Liver (tissue), 9 donors: ENCODE results near the gene FRK. TPM values are rescaled to one million over a fixed set of nuclear protein-coding genes. Genes with fewer than 3 reads are reported as not detected.
"Not testable (repeated sequence)": the region's sequence is repeated elsewhere in the genome, so short reads cannot be mapped to it uniquely, and the experiment has no call there.

Source experiments
- DNase-seq: peaks from one replicate; pipeline ENCODE4 v3.0.0-alpha.2; 2017; ENCODE audit warnings: low spot score
- H3K27ac ChIP-seq, 2 donors: one replicate each; pipeline ENCODE4 v1.7.0; 2013; ENCODE audit warnings: inconsistent platforms in 2 of 2, low read length in 2 of 2, control low read depth in 1 of 2, low read depth in 1 of 2, mild to moderate bottlenecking in 1 of 2
- H3K27me3 ChIP-seq, 4 donors: one replicate each; pipeline versions ENCODE4 v1.6.1 to v1.7.0; 2013; ENCODE audit warnings: low read length in 3 of 4, inconsistent platforms in 1 of 4, mild to moderate bottlenecking in 1 of 4, moderate library complexity in 1 of 4; ENCODE audit not compliant: control insufficient read depth in 4 of 4, insufficient read depth in 4 of 4
- H3K36me3 ChIP-seq, 4 donors: one replicate each; pipeline versions ENCODE4 v1.6.1 to v1.7.0; 2013; ENCODE audit warnings: low read length in 3 of 4, mild to moderate bottlenecking in 3 of 4, low read depth in 1 of 4, moderate library complexity in 1 of 4; ENCODE audit not compliant: control insufficient read depth in 4 of 4, insufficient read depth in 3 of 4
- H3K4me1 ChIP-seq, 4 donors: one replicate each; pipeline versions ENCODE4 v1.6.1 to v1.7.0; 2013; ENCODE audit warnings: low read length in 3 of 4, mild to moderate bottlenecking in 3 of 4, moderate library complexity in 1 of 4; ENCODE audit not compliant: control insufficient read depth in 4 of 4, insufficient read depth in 4 of 4
- H3K4me3 ChIP-seq, 3 donors: one replicate each; pipeline versions ENCODE4 v1.6.1 to v1.7.0; 2013; ENCODE audit warnings: low read length in 3 of 3, control low read depth in 1 of 3, low read depth in 1 of 3, mild to moderate bottlenecking in 1 of 3
- H3K9ac ChIP-seq, 2 donors: one replicate each; pipeline ENCODE4 v1.7.0; 2013; ENCODE audit warnings: low read length in 2 of 2, mild to moderate bottlenecking in 2 of 2, moderate library complexity in 2 of 2, control low read depth in 1 of 2, low read depth in 1 of 2
- H3K9me3 ChIP-seq, 4 donors: one replicate each; pipeline versions ENCODE4 v1.6.1 to v1.7.0; 2013; ENCODE audit warnings: low read length in 3 of 4; ENCODE audit not compliant: control insufficient read depth in 4 of 4
- EGR1 ChIP-seq, 2 donors: IDR thresholded peaks; 2 replicates each; pipeline ENCODE4 v1.6.1; 2016 to 2018; ENCODE audit warnings: antibody characterized with exemption in 2 of 2, low read depth in 2 of 2
- FOXA1 ChIP-seq: IDR thresholded peaks from 2 replicates; pipeline ENCODE4 v1.6.1; 2016; ENCODE audit warnings: antibody characterized with exemption
- FOXA2 ChIP-seq: IDR thresholded peaks from 2 replicates; pipeline ENCODE4 v1.6.1; 2016; ENCODE audit warnings: antibody characterized with exemption
- GABPA ChIP-seq, 2 donors: IDR thresholded peaks in 1 of 2; conservative IDR thresholded peaks in 1 of 2; 2 replicates each; pipeline ENCODE4 v1.6.1; 2016; ENCODE audit warnings: antibody characterized with exemption in 2 of 2, mild to moderate bottlenecking in 1 of 2, moderate library complexity in 1 of 2
- HNF4A ChIP-seq, 2 donors: conservative IDR thresholded peaks; 2 replicates each; pipeline ENCODE4 v1.6.1; 2016; ENCODE audit warnings: antibody characterized with exemption in 2 of 2, mild to moderate bottlenecking in 2 of 2
- HNF4G ChIP-seq: IDR thresholded peaks from 2 replicates; pipeline ENCODE4 v1.6.1; 2016; ENCODE audit warnings: antibody characterized with exemption
- JUND ChIP-seq, 2 donors: IDR thresholded peaks; 2 replicates each; pipeline ENCODE4 v1.6.1; 2016; ENCODE audit warnings: antibody characterized with exemption in 2 of 2
- NR2F2 ChIP-seq: IDR thresholded peaks from 2 replicates; pipeline ENCODE4 v1.6.1; 2016; ENCODE audit warnings: antibody characterized with exemption
- RAD21 ChIP-seq, 2 donors: IDR thresholded peaks; 2 replicates each; pipeline ENCODE4 v1.6.1; 2016; ENCODE audit warnings: antibody characterized with exemption in 2 of 2, mild to moderate bottlenecking in 2 of 2
- REST ChIP-seq: IDR thresholded peaks from 2 replicates; pipeline ENCODE4 v1.6.1; 2016; ENCODE audit warnings: antibody characterized with exemption, mild to moderate bottlenecking
- RXRA ChIP-seq, 2 donors: IDR thresholded peaks; 2 replicates each; pipeline ENCODE4 v1.6.1; 2017 to 2018; ENCODE audit warnings: antibody characterized with exemption in 2 of 2, mild to moderate bottlenecking in 1 of 2
- SP1 ChIP-seq: IDR thresholded peaks from 2 replicates; pipeline ENCODE4 v1.6.1; 2018; ENCODE audit warnings: antibody characterized with exemption, mild to moderate bottlenecking
- TAF1 ChIP-seq: conservative IDR thresholded peaks from 2 replicates; pipeline ENCODE4 v1.6.1; 2016; ENCODE audit warnings: antibody characterized with exemption, mild to moderate bottlenecking
- YY1 ChIP-seq: IDR thresholded peaks from 2 replicates; pipeline ENCODE4 v1.6.1; 2016; ENCODE audit warnings: antibody characterized with exemption, mild to moderate bottlenecking
- WGBS: extraction: QIAGEN DNeasy Blood & Tissue Kit; methylation state at CpG from one replicate; pipeline ENCODE4 v1.1.7; 2013; 5-methylcytosine and 5-hydroxymethylcytosine counted together
- polyA plus RNA-seq, 2 donors: library from polyadenylated mRNA; stranded (reverse) in 1 of 2; unstranded in 1 of 2; fragments of 200-250 nt in 1 of 2; fragments of >200 nt in 1 of 2; fragmentation: Nextera tagmentation in 1 of 2; extraction: Ambion mirVana in 1 of 2; gene quantifications; one replicate each; pipeline versions ENCODE4 v1.2.1 to v1.2.3, GENCODE V29; 2013 to 2015
- total RNA-seq, 2 donors: library from RNA; depleted of rRNA; stranded (reverse); fragments of >200 nt; gene quantifications; one replicate each; pipeline ENCODE4 v1.2.3, GENCODE V29; 2014
- TF ChIP-seq, protein P1 (sequence below): IDR thresholded peaks from 2 replicates; pipeline ENCODE4 v1.6.1; 2016; ENCODE audit warnings: antibody characterized with exemption
- TF ChIP-seq, protein P2 (sequence below): IDR thresholded peaks from 2 replicates; pipeline ENCODE4 v1.6.1; 2016; ENCODE audit warnings: antibody characterized with exemption
- TF ChIP-seq, protein P3 (sequence below): fragments of 150-350 bp; IDR thresholded peaks from 2 replicates; pipeline ENCODE4 v1.5.1; 2017; ENCODE audit warnings: improper control_type of control experiment, low read depth, low read length; ENCODE audit not compliant: missing input control
- donor health status: healthy.
- donor health status: healthy.
- donor health status: healthy.
- donor health status: healthy.
- donor health status: healthy.

Gene FRK
- total and polyA plus RNA-seq, 4 donors = 3.6 to 26.8 (median 5.3) TPM

DNA sequence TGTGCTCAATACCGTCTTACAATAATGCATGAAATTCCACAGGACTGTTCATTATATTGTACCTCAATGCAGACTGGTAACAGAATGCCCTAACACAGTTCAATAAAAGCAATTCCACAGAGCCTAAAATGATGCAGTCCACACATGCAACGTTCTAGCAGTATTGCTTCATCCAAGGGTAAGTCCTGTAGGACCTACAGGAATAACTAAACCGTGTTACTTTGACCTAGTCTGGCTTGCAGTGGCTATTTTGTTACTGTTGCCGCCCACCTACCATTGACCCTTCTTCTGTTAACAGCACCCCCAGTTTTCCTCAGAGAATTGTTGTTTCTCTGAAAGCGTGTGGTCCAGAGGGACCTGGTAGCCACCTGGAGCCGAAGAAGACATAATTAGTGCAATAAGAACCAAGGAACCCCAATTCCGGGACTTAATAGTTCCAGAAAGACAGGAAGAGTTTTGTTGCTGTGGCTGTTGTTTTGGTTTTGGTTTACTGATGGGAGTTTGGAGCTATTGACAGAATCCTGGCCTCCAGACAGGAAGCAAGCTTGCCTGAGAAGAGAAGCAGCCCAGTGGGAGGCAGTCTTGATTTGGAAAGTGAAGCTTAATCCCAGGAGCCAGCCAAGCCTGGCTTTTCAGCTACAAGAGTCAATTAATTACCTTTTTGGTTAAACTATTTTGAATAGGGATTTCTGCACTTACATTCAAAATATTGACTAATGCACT lies 91.3 kb downstream of the FRK start (continued):
- peak; percentile 18 for TF ChIP-seq REST
- TF ChIP-seq HNF4G = no peak
- TF ChIP-seq FOXA2 = no peak

DNA sequence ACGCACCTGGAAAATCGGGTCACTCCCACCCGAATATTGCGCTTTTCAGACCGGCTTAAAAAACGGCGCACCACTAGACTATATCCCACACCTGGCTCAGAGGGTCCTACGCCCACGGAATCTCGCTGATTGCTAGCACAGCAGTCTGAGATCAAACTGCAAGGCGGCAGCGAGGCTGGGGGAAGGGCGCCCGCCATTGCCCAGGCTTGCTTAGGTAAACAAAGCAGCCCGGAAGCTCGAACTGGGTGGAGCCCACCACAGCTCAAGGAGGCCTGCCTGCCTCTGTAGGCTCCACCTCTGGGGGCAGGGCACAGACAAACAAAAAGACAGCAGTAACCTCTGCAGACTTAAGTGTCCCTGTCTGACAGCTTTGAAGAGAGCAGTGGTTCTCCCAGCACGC lies 100.4 kb downstream of the FRK start:
- H3K9ac ChIP-seq, H3K9me3 ChIP-seq, H3K4me3 ChIP-seq, H3K27ac ChIP-seq, DNase-seq, H3K27me3 ChIP-seq, H3K4me1 ChIP-seq: not testable (repeated sequence)
- peaks cover 0 to 12% (median 3%) of the 10 kb centered on the region in 4 donors for H3K36me3 ChIP-seq
- WGBS = 94% methylated on average over 14 of the region's 17 CpGs

GRCh38 chr6:115958958-115959357 lies 101.7 kb downstream of the FRK start:
- no peaks in the 10 kb centered on the region for H3K4me1 ChIP-seq
- no peaks in the 10 kb centered on the region for H3K27me3 ChIP-seq
- H3K9me3 ChIP-seq = no peaks in the 10 kb centered on the region
- no peak for DNase-seq
- TF ChIP-seq, protein P1, sequence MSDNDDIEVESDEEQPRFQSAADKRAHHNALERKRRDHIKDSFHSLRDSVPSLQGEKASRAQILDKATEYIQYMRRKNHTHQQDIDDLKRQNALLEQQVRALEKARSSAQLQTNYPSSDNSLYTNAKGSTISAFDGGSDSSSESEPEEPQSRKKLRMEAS = no peak
- no peak for TF ChIP-seq SP1
- no peak for TF ChIP-seq YY1
- no peak for TF ChIP-seq JUND (IDR thresholded peaks at IDR 0.05)
- no peak for TF ChIP-seq FOXA1
- TF ChIP-seq, protein P2, sequence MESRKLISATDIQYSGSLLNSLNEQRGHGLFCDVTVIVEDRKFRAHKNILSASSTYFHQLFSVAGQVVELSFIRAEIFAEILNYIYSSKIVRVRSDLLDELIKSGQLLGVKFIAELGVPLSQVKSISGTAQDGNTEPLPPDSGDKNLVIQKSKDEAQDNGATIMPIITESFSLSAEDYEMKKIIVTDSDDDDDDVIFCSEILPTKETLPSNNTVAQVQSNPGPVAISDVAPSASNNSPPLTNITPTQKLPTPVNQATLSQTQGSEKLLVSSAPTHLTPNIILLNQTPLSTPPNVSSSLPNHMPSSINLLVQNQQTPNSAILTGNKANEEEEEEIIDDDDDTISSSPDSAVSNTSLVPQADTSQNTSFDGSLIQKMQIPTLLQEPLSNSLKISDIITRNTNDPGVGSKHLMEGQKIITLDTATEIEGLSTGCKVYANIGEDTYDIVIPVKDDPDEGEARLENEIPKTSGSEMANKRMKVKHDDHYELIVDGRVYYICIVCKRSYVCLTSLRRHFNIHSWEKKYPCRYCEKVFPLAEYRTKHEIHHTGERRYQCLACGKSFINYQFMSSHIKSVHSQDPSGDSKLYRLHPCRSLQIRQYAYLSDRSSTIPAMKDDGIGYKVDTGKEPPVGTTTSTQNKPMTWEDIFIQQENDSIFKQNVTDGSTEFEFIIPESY = no peak
- TF ChIP-seq NR2F2 = no peak
- TF ChIP-seq GABPA (IDR thresholded peaks at IDR 0.05 in 1 of 2, conservative IDR thresholded peaks at IDR 0.05 in 1 of 2) = no peak
- no peak for TF ChIP-seq EGR1 (IDR thresholded peaks at IDR 0.05; ENCODE audit: low read depth in 2 of 2)
- no peak for TF ChIP-seq REST
- no peak for TF ChIP-seq RXRA (IDR thresholded peaks at IDR 0.05)
- TF ChIP-seq, protein P3, sequence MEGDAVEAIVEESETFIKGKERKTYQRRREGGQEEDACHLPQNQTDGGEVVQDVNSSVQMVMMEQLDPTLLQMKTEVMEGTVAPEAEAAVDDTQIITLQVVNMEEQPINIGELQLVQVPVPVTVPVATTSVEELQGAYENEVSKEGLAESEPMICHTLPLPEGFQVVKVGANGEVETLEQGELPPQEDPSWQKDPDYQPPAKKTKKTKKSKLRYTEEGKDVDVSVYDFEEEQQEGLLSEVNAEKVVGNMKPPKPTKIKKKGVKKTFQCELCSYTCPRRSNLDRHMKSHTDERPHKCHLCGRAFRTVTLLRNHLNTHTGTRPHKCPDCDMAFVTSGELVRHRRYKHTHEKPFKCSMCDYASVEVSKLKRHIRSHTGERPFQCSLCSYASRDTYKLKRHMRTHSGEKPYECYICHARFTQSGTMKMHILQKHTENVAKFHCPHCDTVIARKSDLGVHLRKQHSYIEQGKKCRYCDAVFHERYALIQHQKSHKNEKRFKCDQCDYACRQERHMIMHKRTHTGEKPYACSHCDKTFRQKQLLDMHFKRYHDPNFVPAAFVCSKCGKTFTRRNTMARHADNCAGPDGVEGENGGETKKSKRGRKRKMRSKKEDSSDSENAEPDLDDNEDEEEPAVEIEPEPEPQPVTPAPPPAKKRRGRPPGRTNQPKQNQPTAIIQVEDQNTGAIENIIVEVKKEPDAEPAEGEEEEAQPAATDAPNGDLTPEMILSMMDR = no peak
- TF ChIP-seq RAD21 (IDR thresholded peaks at IDR 0.05) = no peak
- no peak for TF ChIP-seq TAF1
- TF ChIP-seq HNF4A (conservative IDR thresholded peaks at IDR 0.05) = no peak
- TF ChIP-seq FOXA2 = no peak
- H3K9ac ChIP-seq = no peak overlapping the region
- H3K36me3 ChIP-seq = peaks cover 0 to 16% (median 6%) of the 10 kb centered on the region in 4 donors
- H3K4me3 ChIP-seq = no peak overlapping the region
- WGBS = 75% methylated on average over 3 of the region's 3 CpGs
- no peak overlapping the region for H3K27ac ChIP-seq
